Retina (tissue), 1 donor: ENCODE data around the gene GRM4.

Experiments used
- DNase-seq: peaks from one replicate; pipeline ENCODE4 v3.0.0-alpha.2; 2016

Gene GRM4

DNA sequence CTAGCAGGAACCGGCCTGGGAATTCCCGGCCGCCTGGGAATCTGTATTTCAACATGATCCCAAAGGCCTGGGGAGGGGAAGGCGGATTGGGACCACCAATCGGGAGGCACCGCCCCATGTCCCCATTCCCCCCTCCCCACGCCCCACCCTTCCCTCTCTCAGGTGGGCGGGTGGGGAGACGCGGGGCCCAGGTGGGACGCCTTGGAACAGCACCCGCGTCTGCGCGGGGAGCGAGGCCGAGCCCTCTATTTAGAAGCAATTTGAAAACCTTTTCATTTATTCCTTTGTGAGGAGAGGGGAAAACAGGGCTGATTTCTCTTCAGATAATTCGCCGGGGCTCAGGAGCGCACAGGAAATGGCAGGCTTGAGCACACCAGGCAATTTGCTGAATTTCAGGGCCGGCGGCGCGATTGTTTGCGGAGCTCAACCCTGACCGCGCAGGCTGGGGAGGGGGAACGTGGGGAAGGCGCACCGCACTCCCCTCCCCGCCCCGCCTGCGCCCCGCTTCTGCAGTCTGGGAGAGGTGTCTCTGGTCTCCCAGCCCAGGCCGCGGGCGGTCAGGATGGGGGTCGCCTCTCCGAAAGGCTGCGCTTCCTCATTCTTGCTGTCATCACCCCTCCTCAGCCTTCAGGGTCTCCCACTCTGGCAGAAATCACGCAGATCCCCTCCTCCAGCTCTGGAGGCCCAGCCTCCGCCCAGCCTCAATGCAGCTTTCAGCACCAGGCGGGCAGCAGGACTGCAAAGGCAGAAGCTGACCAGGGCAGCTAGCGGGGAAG is 170.0 kb downstream of the GRM4 start:
- DNase-seq: peak; percentile 44

DNA sequence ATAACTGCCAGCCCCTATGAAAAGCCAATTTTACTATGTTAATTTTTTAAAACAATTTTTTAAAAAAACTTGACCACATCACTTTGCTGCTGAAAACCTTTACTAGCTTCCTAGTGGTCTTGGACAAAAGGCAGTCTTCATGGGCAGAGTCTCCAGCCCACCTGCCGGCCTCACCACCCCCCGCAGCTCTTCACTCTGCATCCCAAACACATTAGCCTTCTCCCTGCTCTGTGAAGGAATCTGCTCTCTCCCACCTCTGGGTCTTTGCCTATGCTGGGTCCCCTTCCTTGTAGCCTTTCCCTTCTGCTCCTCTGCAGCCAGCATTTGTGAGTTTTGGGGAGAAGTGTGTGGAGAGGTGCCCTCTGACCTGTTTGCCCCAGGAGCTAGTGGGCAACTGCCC is 171.4 kb downstream of the GRM4 start:
- no peak for DNase-seq

DNA sequence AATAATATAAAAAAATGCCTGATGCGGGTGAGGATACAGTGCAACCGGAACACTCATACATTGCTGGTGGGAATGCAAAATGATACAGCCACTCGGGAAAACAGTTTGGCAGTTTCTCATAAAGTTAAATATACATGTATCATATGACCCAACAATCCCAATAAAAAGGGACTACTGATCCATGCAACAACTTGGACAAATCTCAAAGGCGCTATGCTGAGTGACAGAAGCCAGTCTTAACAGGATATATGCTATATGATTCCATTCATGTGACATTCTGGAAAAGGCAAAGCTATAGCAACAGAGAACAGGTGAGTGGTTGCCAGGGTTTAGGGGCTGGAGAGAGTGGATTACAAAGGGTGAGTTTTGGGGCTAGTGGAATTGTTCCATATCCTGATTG is 171.9 kb downstream of the GRM4 start:
- DNase-seq: no peak

DNA sequence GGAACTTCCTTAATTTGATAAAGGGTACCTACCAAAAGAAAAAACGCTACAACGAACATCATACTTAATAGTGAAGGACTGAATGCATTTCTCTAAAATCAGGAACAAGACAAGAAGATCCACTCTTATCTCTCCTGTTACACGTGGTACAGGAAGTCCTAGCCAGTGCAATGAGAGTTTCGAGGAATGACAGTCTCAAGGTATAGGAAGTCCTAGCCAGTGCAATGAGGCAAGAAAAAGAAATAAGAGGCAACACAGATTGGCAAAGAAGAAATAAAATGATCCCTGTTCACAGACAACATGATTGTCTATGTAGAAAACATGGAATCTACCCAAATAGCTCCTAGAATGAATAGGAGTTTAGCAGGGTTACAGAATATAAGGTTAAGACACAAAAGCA is 174.3 kb downstream of the GRM4 start:
- DNase-seq: no peak
